AG09319 (cell line): ENCODE measurements around the gene PICALM.

Experiments
- DNase-seq: peaks from one replicate; pipeline ENCODE4 v3.0.0-alpha.2; 2010; ENCODE audit warnings: low read depth; ENCODE audit errors: extremely low read depth
- TF ChIP-seq, protein P1 (sequence below): IDR thresholded peaks from 2 replicates; pipeline ENCODE4 v1.5.1; 2011; ENCODE audit warnings: low read depth, mild to moderate bottlenecking, inconsistent platforms, low read length, moderate library complexity

Gene PICALM

DNA sequence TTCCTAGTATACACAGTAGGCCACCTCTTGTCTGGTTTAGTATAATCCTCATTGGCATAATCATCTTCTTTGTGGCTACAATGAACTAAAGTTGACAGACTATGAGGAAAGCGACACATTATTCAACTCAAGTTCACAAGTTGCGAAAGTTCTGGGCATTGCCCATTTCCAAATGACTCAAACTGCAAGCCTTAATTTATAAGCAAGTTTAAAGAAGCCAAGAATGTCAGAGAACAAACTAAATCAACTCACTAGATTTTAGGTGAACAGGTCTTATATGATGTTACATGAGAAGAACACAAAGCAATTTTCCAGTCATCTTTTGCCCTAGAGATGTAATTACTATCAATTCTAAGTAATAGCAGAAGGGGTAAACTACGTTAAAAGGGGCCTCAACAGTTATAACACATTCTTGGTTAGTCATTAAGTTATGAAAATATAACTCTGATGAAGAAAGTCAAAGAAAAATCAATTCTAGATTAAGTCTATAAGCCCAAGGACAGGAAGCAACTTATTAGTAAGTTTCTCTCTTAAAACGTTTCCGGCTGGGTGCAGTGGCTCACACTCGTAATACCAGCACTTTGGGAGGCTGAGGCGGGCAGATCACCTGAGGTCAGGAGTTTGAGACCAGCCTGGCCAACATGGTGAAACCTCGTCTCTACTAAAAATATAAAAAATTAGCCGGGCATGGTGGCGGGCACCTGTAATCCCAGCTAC is 21.5 kb downstream of the PICALM start:
- peak; percentile 19 for DNase-seq
- TF ChIP-seq, protein P1, sequence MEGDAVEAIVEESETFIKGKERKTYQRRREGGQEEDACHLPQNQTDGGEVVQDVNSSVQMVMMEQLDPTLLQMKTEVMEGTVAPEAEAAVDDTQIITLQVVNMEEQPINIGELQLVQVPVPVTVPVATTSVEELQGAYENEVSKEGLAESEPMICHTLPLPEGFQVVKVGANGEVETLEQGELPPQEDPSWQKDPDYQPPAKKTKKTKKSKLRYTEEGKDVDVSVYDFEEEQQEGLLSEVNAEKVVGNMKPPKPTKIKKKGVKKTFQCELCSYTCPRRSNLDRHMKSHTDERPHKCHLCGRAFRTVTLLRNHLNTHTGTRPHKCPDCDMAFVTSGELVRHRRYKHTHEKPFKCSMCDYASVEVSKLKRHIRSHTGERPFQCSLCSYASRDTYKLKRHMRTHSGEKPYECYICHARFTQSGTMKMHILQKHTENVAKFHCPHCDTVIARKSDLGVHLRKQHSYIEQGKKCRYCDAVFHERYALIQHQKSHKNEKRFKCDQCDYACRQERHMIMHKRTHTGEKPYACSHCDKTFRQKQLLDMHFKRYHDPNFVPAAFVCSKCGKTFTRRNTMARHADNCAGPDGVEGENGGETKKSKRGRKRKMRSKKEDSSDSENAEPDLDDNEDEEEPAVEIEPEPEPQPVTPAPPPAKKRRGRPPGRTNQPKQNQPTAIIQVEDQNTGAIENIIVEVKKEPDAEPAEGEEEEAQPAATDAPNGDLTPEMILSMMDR: no peak

DNA sequence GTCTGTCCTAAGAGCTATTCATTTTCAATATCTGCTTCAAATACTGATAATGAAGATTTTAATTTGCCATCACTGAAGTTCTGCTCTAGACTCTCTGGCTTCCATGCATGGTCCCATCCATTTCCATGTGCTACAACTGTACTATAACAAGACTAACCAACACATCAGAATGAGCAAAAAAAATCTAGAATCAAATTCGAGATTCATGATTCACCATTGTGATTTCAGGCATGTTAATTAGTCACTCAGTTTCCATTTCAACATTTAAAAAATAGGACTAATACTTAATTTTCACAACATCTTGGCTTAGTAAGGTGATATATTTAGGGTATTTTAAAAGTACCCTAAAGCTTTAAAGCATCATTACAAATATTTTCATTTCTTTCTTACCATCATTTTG is 22.8 kb downstream of the PICALM start:
- DNase-seq: no peak
- TF ChIP-seq, protein P1: no peak

DNA sequence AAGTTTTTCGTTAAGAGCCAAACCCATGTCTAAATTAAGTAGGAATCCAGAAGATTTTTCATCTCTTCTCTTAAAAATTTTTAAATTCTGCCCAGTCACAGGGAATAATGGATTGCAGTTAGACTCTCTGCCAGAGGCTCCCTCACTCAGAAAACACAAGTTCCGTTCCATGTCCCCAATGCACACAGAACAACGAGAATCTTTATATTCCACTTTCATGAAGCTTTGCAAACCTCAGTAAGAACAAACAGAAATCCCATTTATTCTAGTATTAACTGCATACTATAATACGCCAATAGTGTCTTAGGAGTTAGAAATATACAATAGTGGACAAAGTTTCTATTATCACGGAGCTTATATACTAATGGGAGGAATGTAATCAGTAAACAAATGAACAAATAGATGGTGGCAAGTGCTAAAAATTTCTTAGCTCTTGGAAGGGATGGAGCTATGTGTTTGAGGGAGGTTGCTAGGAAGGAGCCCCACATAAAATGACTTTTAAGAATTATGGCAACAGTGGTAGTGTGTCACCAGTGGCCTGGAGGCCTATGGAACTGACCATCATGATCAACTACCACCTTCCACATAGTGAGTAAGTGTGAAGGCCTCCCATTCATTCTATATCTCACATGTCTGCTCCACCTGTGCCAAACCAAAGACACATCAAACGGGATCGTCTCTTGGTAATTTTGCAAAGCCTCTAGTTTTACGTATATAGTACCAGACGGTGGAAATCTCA is 24.9 kb downstream of the PICALM start:
- DNase-seq: no peak
- TF ChIP-seq, protein P1: no peak

DNA sequence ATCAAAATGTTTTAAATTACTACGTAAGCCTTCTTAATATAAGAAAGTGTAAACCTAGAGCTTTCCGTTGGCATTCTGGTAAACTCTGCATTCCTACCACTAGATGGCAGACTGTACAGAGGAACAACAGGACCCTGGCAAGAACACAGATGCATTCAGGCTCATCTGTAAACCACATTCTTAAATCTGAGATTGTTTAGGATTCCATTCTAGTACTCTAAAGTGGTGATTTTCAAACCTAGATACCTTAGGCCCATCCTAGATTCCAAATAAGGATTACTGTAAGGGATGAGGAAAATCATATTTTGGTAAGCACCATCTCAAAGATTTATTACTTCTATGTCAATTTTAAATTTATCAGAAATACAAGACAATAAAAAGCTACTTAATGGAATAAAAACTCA is 26.9 kb downstream of the PICALM start:
- peak; percentile 81 for DNase-seq
- TF ChIP-seq, protein P1: peak; percentile 75

DNA sequence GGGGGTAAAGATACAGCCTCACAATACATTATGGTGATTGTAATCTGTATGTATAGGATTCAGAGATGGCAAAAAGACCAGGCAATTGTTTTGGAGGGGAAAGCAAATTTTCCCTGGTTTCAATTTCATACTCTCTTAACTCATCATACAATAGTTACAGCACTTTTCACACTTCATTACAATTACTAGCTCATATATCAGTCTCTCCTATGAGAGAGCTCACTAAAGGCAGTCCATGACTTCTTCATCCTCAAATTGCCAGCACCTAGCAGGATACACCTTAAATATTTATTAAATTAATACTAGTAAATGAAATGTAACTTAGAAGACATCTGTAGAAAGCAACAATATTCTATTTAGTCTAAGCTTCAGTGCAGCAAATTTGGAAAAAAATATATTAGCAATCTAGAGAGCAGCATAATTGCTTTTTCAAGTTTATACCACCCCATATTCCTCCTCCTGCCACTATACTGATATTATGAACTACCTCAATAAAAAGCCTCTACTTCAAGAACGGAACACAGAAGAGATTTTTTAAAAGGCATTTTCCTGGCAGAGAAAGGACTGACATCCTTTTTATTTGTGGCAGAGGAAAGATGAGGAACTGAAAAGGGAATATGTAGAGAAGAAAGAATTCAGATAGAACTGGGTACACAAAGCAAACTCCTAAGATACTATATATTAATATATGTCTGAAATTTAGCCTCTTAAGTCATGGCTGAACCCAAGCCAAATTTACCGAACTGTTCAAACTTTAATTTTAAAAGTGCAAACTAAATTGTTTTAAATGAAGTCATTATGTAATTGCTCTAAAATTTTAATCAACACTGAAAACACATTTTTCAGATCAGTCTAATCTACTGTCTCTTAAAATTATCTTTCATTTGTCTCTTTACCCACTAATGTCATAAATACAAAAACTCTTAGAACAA is 27.7 kb downstream of the PICALM start:
- TF ChIP-seq, protein P1: no peak
- no peak for DNase-seq

DNA sequence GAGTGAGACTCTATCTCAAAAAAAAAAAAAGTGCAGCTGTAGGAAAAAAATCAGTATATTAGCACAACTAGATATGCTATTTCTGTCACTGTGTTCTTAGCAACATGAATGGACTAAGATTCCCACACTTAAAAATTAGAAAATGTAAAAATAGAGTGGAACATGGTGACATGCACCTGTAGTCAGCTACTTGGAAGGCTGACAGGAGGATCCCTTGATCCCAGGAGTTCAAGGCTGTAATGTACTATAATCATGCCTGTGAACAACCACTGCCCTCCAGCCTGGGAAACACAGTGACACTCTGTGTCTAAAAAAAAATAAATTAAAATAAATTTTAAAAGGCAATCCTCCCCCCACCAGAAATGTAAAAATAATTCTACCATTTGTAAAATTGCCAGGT is 29.8 kb downstream of the PICALM start:
- TF ChIP-seq, protein P1: no peak
- DNase-seq: no peak
